Right hindlimb (tissue), 1 donor: ENCODE results near the gene LYZL1.
"Not testable (repeated sequence)": the region's sequence is repeated elsewhere in the genome, so short reads cannot be mapped to it uniquely, and the experiment has no call there.

Source experiments
- DNase-seq: peaks from one replicate; pipeline ENCODE4 v3.0.0-alpha.2; 2018

Gene LYZL1

GRCh38 chr10:29310463-29310862, 21.6 kb downstream of the LYZL1 start:
- not testable (repeated sequence) for DNase-seq

GRCh38 chr10:29313071-29313470, 24.2 kb downstream of the LYZL1 start:
- no peak for DNase-seq

- no peak for DNase-seq
These were observed 25.9 kb downstream of the LYZL1 start for GRCh38 chr10:29314726-29315125.

GRCh38 chr10:29315814-29316213, 26.9 kb downstream of the LYZL1 start:
- DNase-seq = no peak

GRCh38 chr10:29316308-29317026, 27.6 kb downstream of the LYZL1 start:
- DNase-seq = no peak

- DNase-seq = no peak
These were observed 28.2 kb downstream of the LYZL1 start for GRCh38 chr10:29317027-29317420.

GRCh38 chr10:29317423-29318021, 28.7 kb downstream of the LYZL1 start:
- DNase-seq = no peak

GRCh38 chr10:29318141-29319071, 29.5 kb downstream of the LYZL1 start:
- DNase-seq = peak; percentile 81

GRCh38 chr10:29319205-29319781, 30.4 kb downstream of the LYZL1 start:
- peak; percentile 39 for DNase-seq

- not testable (repeated sequence) for DNase-seq
These were observed 31.8 kb downstream of the LYZL1 start for GRCh38 chr10:29320680-29321121.

- no peak for DNase-seq
These were observed 32.8 kb downstream of the LYZL1 start for GRCh38 chr10:29321656-29322055.

- DNase-seq = no peak
These were observed 34.0 kb downstream of the LYZL1 start for GRCh38 chr10:29322918-29323317.

GRCh38 chr10:29323367-29323766, 34.5 kb downstream of the LYZL1 start:
- no peak for DNase-seq

- DNase-seq = no peak
These were observed 35.5 kb downstream of the LYZL1 start for GRCh38 chr10:29324220-29324841.

GRCh38 chr10:29326299-29326698, 37.4 kb downstream of the LYZL1 start:
- no peak for DNase-seq

- DNase-seq = no peak
These were observed 38.2 kb downstream of the LYZL1 start for GRCh38 chr10:29326886-29327745.

GRCh38 chr10:29327746-29328102, 38.9 kb downstream of the LYZL1 start:
- no peak for DNase-seq

GRCh38 chr10:29328983-29329382, 40.1 kb downstream of the LYZL1 start:
- peak; percentile 74 for DNase-seq

GRCh38 chr10:29329420-29329819, 40.5 kb downstream of the LYZL1 start:
- DNase-seq = no peak

GRCh38 chr10:29332061-29332760, 43.3 kb downstream of the LYZL1 start:
- no peak for DNase-seq

GRCh38 chr10:29332761-29333148, 43.9 kb downstream of the LYZL1 start:
- DNase-seq = no peak
